Ovary (tissue), 9 donors: ENCODE data around the gene TAF1. TPM values are rescaled to one million over a fixed set of nuclear protein-coding genes. Genes with fewer than 3 reads are reported as not detected.
"Not testable (repeated sequence)": the region's sequence is repeated elsewhere in the genome, so short reads cannot be mapped to it uniquely, and the experiment has no call there.

Source experiments
- DNase-seq, 5 donors: peaks; one replicate each; pipeline ENCODE4 v3.0.0-alpha.2; 2019 to 2020
- H3K27ac ChIP-seq, 2 donors: fragments of 200-600 bp; one replicate each; pipeline versions ENCODE4 v1.5.1 to v1.8.0; 2019 to 2022
- H3K27me3 ChIP-seq: fragments of 200-600 bp; one replicate; pipeline ENCODE4 v1.8.0; 2022
- H3K36me3 ChIP-seq: fragments of 200-600 bp; sonication (generic); one replicate; pipeline ENCODE4 v1.5.1; 2019
- H3K4me1 ChIP-seq: one replicate; pipeline ENCODE4 v1.8.1; 2013; ENCODE audit warnings: mild to moderate bottlenecking, moderate library complexity; ENCODE audit not compliant: insufficient read depth
- H3K4me3 ChIP-seq: fragments of 200-600 bp; sonication (generic); one replicate; pipeline ENCODE4 v1.5.1; 2017
- H3K9me3 ChIP-seq, 2 donors: fragments of 200-600 bp in 1 of 2; sonication (generic) in 1 of 2; one replicate each; pipeline versions ENCODE4 v1.5.1 to v1.8.1; 2013 to 2019; ENCODE audit warnings: mild to moderate bottlenecking in 1 of 2, moderate library complexity in 1 of 2
- CTCF ChIP-seq, 3 donors: fragments of 450-650 bp in 2 of 3; fragments of 200-600 bp in 1 of 3; IDR thresholded peaks; one replicate each; pipeline versions ENCODE4 v1.5.1 to v1.8.0; 2016 to 2022; ENCODE audit warnings: antibody characterized with exemption in 3 of 3, mild to moderate bottlenecking in 1 of 3
- EP300 ChIP-seq: sonication (generic); formaldehyde crosslinking; IDR thresholded peaks from one replicate; pipeline ENCODE4 v1.6.1; 2017; ENCODE audit warnings: antibody characterized with exemption
- POLR2A ChIP-seq: fragments of 450-650 bp; IDR thresholded peaks from one replicate; pipeline ENCODE4 v1.6.1; 2017; ENCODE audit warnings: antibody characterized with exemption, mild to moderate bottlenecking, moderate library complexity
- WGBS, 3 donors: extraction: QIAGEN DNeasy Blood & Tissue Kit in 1 of 3; methylation state at CpG; one replicate each; pipeline versions ENCODE4 v1.1.5 to v1.1.7; 2013 to 2017; 5-methylcytosine and 5-hydroxymethylcytosine counted together
- intact Hi-C, 4 donors: fragments of 100-400 bp; cut with DNase I; formaldehyde crosslinking; loops; one replicate each; pipeline versions ENCODE4 v1.11.0 to v1.15.1; 2022 to 2023
- polyA plus RNA-seq, 2 donors: library from polyadenylated mRNA; stranded (reverse); fragments of 200-250 nt in 1 of 2; fragments of 350-450 nt in 1 of 2; fragmentation: Illumina TruSeq in 1 of 2; extraction: RNeasy Lipid Tissue Mini Kit (QIAGEN cat#74804) in 1 of 2; gene quantifications; one replicate each; pipeline ENCODE4 v1.2.3, GENCODE V29; 2013 to 2014
- total RNA-seq, 7 donors: library from RNA; depleted of rRNA in 2 of 7; stranded (reverse); fragments of >200 nt in 2 of 7; fragmentation: NEBNext Ultra II Directional in 3 of 7; extraction: Animal tissue kit (Norgen Biotek cat#: 25700) in 3 of 7; gene quantifications; one replicate each; pipeline versions ENCODE4 v1.1.0 to v1.2.4, GENCODE V29; 2016 to 2023
- donor health status: DM: no; HTN: no; CAD: no; lungs with moderate emphysema.
- donor health status: DM: no; HTN: no; CAD: no.
- donor health status: Bipolar disorder and iron deficiency.
- donor health status: DM: yes; HTN: yes; CAD: no.
- donor health status: DM: no; HTN: no; CAD: no.
- donor health status: DM: yes; HTN: yes; CAD: no.

The TAF1 gene
- total and polyA plus RNA-seq, 9 donors, result 20.0 to 52.0 (median 41.7) TPM

- intact Hi-C loops, result no loop called here
- Histone ChIP-seq H3K9me3 (no peaks in the 10 kb centered on the region), H3K36me3 (no peaks in the 10 kb centered on the region), H3K27me3 (no peaks in the 10 kb centered on the region), H3K27ac (no peak overlapping the region), H3K4me3 (peak overlapping the region; percentile 42), H3K4me1 (no peaks in the 10 kb centered on the region)
- TF ChIP-seq CTCF (IDR thresholded peaks at IDR 0.05) (no peak), POLR2A (no peak), EP300 (no peak)
- 52 to 59% (median 57%) methylated on average over 16 of the region's 16 CpGs for WGBS, 3 donors
- DNase-seq, result peak; percentile 19 to 55 (median 28)
These were observed 127.0 kb downstream of the TAF1 start for GRCh38 chrX:71493111-71493613.

GRCh38 chrX:71495979-71496378, 129.8 kb downstream of the TAF1 start:
- intact Hi-C loops, result not testable (repeated sequence)

DNA sequence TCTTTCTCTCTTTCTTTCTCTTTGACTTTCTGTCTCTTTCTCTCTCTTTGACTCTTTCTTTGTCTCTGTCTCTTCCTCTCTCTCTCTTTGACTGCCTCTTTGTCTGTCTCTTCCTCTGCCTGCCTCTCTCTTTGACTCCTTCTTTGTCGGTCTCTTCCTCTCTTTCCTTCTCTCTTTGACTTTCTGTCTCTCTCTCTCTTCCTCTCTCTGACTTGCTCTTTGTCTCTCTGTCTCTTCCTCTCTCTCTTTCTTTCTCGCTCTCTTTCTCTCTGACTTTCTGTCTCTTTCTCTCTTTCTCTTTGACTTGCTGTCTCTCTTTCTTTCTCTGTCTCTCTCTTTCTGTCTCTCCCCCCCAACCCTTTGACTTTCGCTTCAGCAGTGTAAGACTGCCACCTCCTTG, 130.3 kb downstream of the TAF1 start:
- no peak for DNase-seq
- no peak for TF ChIP-seq EP300
- intact Hi-C loops, result no loop called here
- no peaks in the 10 kb centered on the region for H3K9me3 ChIP-seq
- H3K4me1 ChIP-seq, result no peaks in the 10 kb centered on the region
- WGBS, 3 donors, result 85 to 86% (median 86%) methylated on average over 3 of the region's 3 CpGs
- H3K27ac ChIP-seq, result no peak overlapping the region
- no peaks in the 10 kb centered on the region for H3K36me3 ChIP-seq
- H3K27me3 ChIP-seq, result no peaks in the 10 kb centered on the region
- H3K4me3 ChIP-seq, result no peak overlapping the region

More at GRCh38 chrX:71495979-71496378, 129.8 kb downstream of the TAF1 start:
- not testable (repeated sequence) for H3K9me3 ChIP-seq, H3K4me1 ChIP-seq, DNase-seq, H3K27ac ChIP-seq, H3K4me3 ChIP-seq, H3K27me3 ChIP-seq, H3K36me3 ChIP-seq
- WGBS, 3 donors, result 63 to 71% (median 68%) methylated on average over 3 of the region's 3 CpGs

DNA sequence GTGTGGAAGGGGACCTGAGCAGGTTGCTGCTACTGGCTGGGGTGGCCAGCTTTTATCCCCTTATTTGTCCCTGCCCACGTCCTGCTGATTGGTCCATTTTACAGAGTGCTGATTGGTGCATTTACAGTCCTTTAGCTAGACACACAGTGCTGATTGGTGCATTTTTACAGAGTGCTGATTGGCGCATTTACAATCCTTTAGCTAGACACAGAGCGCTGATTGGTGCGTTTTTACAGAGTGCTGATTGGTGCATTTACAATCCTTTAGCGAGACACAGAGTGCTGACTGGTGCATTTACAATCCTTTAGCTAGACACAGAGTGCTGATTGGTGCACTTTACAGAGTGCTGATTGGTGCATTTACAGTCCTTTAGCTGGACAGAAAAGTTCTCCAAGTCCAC, 135.9 kb downstream of the TAF1 start:
- DNase-seq, H3K27ac ChIP-seq, H3K4me1 ChIP-seq, H3K9me3 ChIP-seq, intact Hi-C loops, H3K27me3 ChIP-seq, H3K36me3 ChIP-seq, H3K4me3 ChIP-seq: not testable (repeated sequence)
- 79 to 86% (median 85%) methylated on average over 5 of the region's 5 CpGs for WGBS, 3 donors

GRCh38 chrX:71504346-71504745, 138.2 kb downstream of the TAF1 start:
- Histone ChIP-seq H3K9me3 (no peaks in the 10 kb centered on the region), H3K27ac (no peak overlapping the region), H3K4me1 (no peaks in the 10 kb centered on the region), H3K27me3 (no peaks in the 10 kb centered on the region), H3K4me3 (no peak overlapping the region), H3K36me3 (no peaks in the 10 kb centered on the region)
- WGBS, 3 donors, result 53 to 92% (median 76%) methylated on average over 1 of the region's 1 CpG
- DNase-seq, result no peak
- intact Hi-C loops, result no loop called here
- TF ChIP-seq CTCF (IDR thresholded peaks at IDR 0.05) (no peak), EP300 (no peak), POLR2A (no peak)

DNA sequence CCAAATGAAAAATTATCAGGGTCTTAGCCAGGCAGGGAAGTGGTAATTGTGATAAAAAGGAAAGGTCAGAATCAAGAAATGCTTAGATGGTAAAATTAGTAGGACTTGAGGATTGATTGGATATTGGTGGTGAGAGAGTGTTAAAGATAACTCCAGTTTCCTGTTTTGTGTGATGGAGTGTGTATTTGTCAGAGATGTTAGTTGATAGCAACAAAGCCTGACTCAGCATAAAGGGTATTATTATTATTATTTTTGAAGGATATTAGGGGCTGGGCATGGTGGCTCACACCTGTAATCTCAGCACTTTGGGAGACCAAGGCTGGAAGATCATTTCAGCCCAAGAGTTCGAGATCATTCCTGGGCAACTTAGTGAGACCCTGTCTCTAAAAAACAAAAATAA, 143.1 kb downstream of the TAF1 start:
- Histone ChIP-seq H3K27me3 (no peaks in the 10 kb centered on the region), H3K9me3 (no peaks in the 10 kb centered on the region), H3K4me3 (no peak overlapping the region), H3K4me1 (no peaks in the 10 kb centered on the region), H3K27ac (no peak overlapping the region), H3K36me3 (no peaks in the 10 kb centered on the region)
- intact Hi-C loops, result no loop called here
- WGBS, 3 donors, result 75 to 81% (median 75%) methylated on average over 1 of the region's 1 CpG
- TF ChIP-seq CTCF (IDR thresholded peaks at IDR 0.05) (no peak), POLR2A (no peak), EP300 (no peak)
- no peak for DNase-seq
